Thyroid gland (tissue), 4 donors: ENCODE measurements around the gene ID3.

Source experiments
- POLR2A ChIP-seq, 2 donors: fragments of 450-650 bp; IDR thresholded peaks; one replicate each; pipeline ENCODE4 v1.6.1; 2017; ENCODE audit warnings: antibody characterized with exemption in 2 of 2, mild to moderate bottlenecking in 2 of 2, moderate library complexity in 1 of 2
- TF ChIP-seq, protein P1 (sequence below), 6 experiments: fragments of 200-600 bp in 3 of 6; fragments of 450-650 bp in 3 of 6; sonication (generic) in 3 of 6; IDR thresholded peaks; one replicate each; pipeline ENCODE4 v1.5.1; 2016 to 2019; ENCODE audit warnings: antibody characterized with exemption in 6 of 6, mild to moderate bottlenecking in 2 of 6, inconsistent platforms in 1 of 6, moderate library complexity in 1 of 6

DNA sequence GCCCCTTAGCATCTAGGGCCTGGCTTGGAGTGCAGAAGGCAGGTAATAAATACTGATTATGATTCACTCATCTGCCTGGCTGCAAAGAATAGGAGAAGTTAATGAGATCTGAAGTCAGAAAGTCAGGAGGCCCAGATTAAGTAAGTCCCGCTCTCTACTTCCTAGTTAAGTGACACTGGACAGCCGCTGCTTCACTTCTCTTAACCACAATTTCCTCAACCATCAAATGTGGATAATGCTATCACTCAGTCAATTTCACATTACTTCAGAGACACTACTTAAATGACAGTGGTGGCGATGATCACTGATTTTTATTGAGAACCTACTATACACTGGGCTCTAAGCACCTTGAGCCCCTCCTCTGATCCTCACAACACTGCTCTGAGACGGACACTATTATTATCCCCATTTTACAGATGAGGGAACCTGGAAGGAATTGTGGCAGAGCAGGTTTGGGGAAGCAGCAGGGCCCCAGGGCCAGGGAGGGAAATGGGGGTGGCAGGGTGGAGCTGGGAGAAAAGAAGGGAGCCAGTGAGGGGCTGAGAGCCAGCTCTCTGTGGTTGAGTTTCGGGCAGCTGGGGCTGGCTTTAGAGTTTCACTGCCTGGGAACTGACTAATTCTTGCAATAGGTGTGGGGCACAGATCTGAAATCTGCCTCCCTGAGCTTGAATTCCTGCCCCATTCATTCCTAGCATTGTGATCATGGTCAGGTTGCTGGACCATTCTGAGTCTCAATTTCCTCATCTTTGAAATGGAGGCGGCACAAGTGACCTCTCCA, 25.9 kb downstream of the ID3 start:
- TF ChIP-seq, protein P1, sequence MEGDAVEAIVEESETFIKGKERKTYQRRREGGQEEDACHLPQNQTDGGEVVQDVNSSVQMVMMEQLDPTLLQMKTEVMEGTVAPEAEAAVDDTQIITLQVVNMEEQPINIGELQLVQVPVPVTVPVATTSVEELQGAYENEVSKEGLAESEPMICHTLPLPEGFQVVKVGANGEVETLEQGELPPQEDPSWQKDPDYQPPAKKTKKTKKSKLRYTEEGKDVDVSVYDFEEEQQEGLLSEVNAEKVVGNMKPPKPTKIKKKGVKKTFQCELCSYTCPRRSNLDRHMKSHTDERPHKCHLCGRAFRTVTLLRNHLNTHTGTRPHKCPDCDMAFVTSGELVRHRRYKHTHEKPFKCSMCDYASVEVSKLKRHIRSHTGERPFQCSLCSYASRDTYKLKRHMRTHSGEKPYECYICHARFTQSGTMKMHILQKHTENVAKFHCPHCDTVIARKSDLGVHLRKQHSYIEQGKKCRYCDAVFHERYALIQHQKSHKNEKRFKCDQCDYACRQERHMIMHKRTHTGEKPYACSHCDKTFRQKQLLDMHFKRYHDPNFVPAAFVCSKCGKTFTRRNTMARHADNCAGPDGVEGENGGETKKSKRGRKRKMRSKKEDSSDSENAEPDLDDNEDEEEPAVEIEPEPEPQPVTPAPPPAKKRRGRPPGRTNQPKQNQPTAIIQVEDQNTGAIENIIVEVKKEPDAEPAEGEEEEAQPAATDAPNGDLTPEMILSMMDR (IDR thresholded peaks at IDR 0.05), result no peak
- TF ChIP-seq POLR2A (IDR thresholded peaks at IDR 0.05), result no peak
